IMR-90 (cell line): Measurements from ENCODE around the gene PKIG. TPM values are rescaled to one million over a fixed set of nuclear protein-coding genes. Genes with fewer than 3 reads are reported as not detected.

Source experiments
- ATAC-seq: fragments of 200-7000 bp; cut with Tn5 transposase; 2 replicates; pipeline ENCODE4 v1.9.1; 2020; ENCODE audit warnings: low read depth, mild to moderate bottlenecking, moderate library complexity
- BruUV-seq: library from RNA; stranded (reverse); fragments of 400-500 nt; replicated peaks from 2 replicates; lab custom pipeline; 2021; lab: Mats Ljungman, UMichigan
- CTCF ChIA-PET: fragments of 300-600 bp; formaldehyde crosslinking; extraction: SDS; loops from one replicate; lab custom pipeline; 2021; ENCODE audit warnings: antibody characterized with exemption; lab: Yijun Ruan, JAX
- POLR2A ChIA-PET: fragments of 300-600 bp; sonication (Branson Sonifier 250); formaldehyde crosslinking; loops from one replicate; lab custom pipeline; 2022; ENCODE audit warnings: antibody characterized with exemption; ENCODE audit not compliant: unreplicated experiment; lab: Charles Lee
- DNase-seq: peaks from one replicate; pipeline ENCODE4 v3.0.0; 2013
- H2AFZ ChIP-seq: replicated peaks from 2 replicates; pipeline ENCODE3; 2013; ENCODE audit warnings: low read length, mild to moderate bottlenecking; ENCODE audit not compliant: poor library complexity
- H2AK5ac ChIP-seq: 2 replicates; pipeline ENCODE4 v1.6.1; 2013; ENCODE audit warnings: low read depth, low read length, inconsistent platforms
- H2AK9ac ChIP-seq: replicated peaks from 2 replicates; pipeline ENCODE3; 2013; ENCODE audit warnings: mild to moderate bottlenecking, low read depth, low read length, moderate library complexity; ENCODE audit not compliant: poor library complexity
- H2BK120ac ChIP-seq: 2 replicates; pipeline ENCODE4 v1.6.1; 2013; ENCODE audit warnings: low read depth, low read length, inconsistent platforms
- H2BK15ac ChIP-seq: 3 replicates; pipeline ENCODE4 v1.6.1; 2013; ENCODE audit warnings: low read depth, low read length, inconsistent platforms
- H2BK20ac ChIP-seq: 2 replicates; pipeline ENCODE4 v1.6.1; 2013; ENCODE audit warnings: low read depth, mild to moderate bottlenecking, inconsistent platforms, low read length, moderate library complexity
- H2BK5ac ChIP-seq: 2 replicates; pipeline ENCODE4 v1.6.1; 2013; ENCODE audit warnings: mild to moderate bottlenecking, low read depth, low read length, inconsistent platforms; ENCODE audit not compliant: poor library complexity, severe bottlenecking
- H3K14ac ChIP-seq: replicated peaks from 2 replicates; pipeline ENCODE4 v1.6.1; 2013; ENCODE audit warnings: low read depth, low read length, inconsistent platforms
- H3K18ac ChIP-seq: 2 replicates; pipeline ENCODE4 v1.6.1; 2013; ENCODE audit warnings: low read depth, low read length, control low read depth
- H3K23ac ChIP-seq: 2 replicates; pipeline ENCODE4 v1.6.1; 2013; ENCODE audit warnings: low read depth, low read length, inconsistent platforms
- H3K27ac ChIP-seq: 2 replicates; pipeline ENCODE4 v1.5.1; 2013; ENCODE audit warnings: mild to moderate bottlenecking, control low read depth, low read length; ENCODE audit not compliant: insufficient read depth
- H3K27me3 ChIP-seq: 2 replicates; pipeline ENCODE4 v1.6.1; 2013; ENCODE audit warnings: low read length; ENCODE audit not compliant: control insufficient read depth, insufficient read depth
- H3K36me3 ChIP-seq: 2 replicates; pipeline ENCODE4 v1.6.1; 2013; ENCODE audit warnings: low read length, mixed read lengths; ENCODE audit not compliant: control insufficient read depth, insufficient read depth
- H3K4ac ChIP-seq: 2 replicates; pipeline ENCODE4 v1.6.1; 2013; ENCODE audit warnings: low read depth, low read length, inconsistent platforms
- H3K4me1 ChIP-seq: 2 replicates; pipeline ENCODE4 v1.6.1; 2013; ENCODE audit warnings: low read length, mixed read lengths; ENCODE audit not compliant: control insufficient read depth, insufficient read depth
- H3K4me2 ChIP-seq: 2 replicates; pipeline ENCODE4 v1.6.1; 2013; ENCODE audit warnings: low read depth, mild to moderate bottlenecking, control low read depth, low read length, moderate library complexity
- H3K4me3 ChIP-seq: 2 replicates; pipeline ENCODE4 v1.5.1; 2013; ENCODE audit warnings: low read depth, mild to moderate bottlenecking, control low read depth, low read length, moderate library complexity; ENCODE audit not compliant: insufficient read depth
- H3K56ac ChIP-seq: 2 replicates; pipeline ENCODE4 v1.6.1; 2013; ENCODE audit warnings: low read length, inconsistent platforms; ENCODE audit not compliant: insufficient read depth; ENCODE audit errors: extremely low read depth
- H3K79me1 ChIP-seq, 2 experiments: 2 replicates each; pipeline ENCODE4 v1.6.1; 2013; ENCODE audit warnings: low read length in 2 of 2, inconsistent platforms in 1 of 2, low read depth in 1 of 2
- H3K9ac ChIP-seq: 2 replicates; pipeline ENCODE4 v1.6.1; 2013; ENCODE audit warnings: low read depth, low read length, control low read depth
- H3K9me1 ChIP-seq: 2 replicates; pipeline ENCODE4 v1.6.1; 2013; ENCODE audit warnings: low read length, inconsistent platforms; ENCODE audit not compliant: insufficient read depth
- H3K9me3 ChIP-seq: 2 replicates; pipeline ENCODE4 v1.6.1; 2013; ENCODE audit warnings: low read length; ENCODE audit not compliant: control insufficient read depth, insufficient read depth
- H4K20me1 ChIP-seq: 2 replicates; pipeline ENCODE4 v1.6.1; 2013; ENCODE audit warnings: low read length, inconsistent platforms; ENCODE audit not compliant: insufficient read depth
- H4K5ac ChIP-seq: 2 replicates; pipeline ENCODE4 v1.6.1; 2013; ENCODE audit warnings: mild to moderate bottlenecking, low read depth, low read length, control low read depth
- H4K8ac ChIP-seq, 2 experiments: 2 replicates each; pipeline ENCODE4 v1.6.1; 2013; ENCODE audit warnings: low read depth in 2 of 2, low read length in 2 of 2, control low read depth in 1 of 2, inconsistent platforms in 1 of 2
- H4K91ac ChIP-seq: 2 replicates; pipeline ENCODE4 v1.6.1; 2013; ENCODE audit warnings: low read depth, low read length, inconsistent platforms; ENCODE audit not compliant: insufficient read depth
- BHLHE40 ChIP-seq: fragments of 150-350 bp; IDR thresholded peaks from 2 replicates; pipeline ENCODE4 v1.6.1; 2016; ENCODE audit warnings: mild to moderate bottlenecking, low read depth, low read length
- CEBPB ChIP-seq: IDR thresholded peaks from 2 replicates; pipeline ENCODE4 v1.6.1; 2012; ENCODE audit warnings: low read depth, low read length, improper control_type of control experiment
- CHD1 ChIP-seq: IDR thresholded peaks from 2 replicates; pipeline ENCODE4 v1.6.1; 2012; ENCODE audit warnings: low read depth, low read length, improper control_type of control experiment
- FOS ChIP-seq: fragments of 150-350 bp; IDR thresholded peaks from 2 replicates; pipeline ENCODE4 v1.6.1; 2016; ENCODE audit warnings: low read depth, low read length
- MAFK ChIP-seq: IDR thresholded peaks from 2 replicates; pipeline ENCODE4 v1.6.1; 2012; ENCODE audit warnings: low read depth, low read length, improper control_type of control experiment
- MAZ ChIP-seq: IDR thresholded peaks from 2 replicates; pipeline ENCODE4 v1.6.1; 2012; ENCODE audit warnings: low read depth, mild to moderate bottlenecking, low read length, improper control_type of control experiment, moderate library complexity, borderline replicate concordance
- MXI1 ChIP-seq: IDR thresholded peaks from 2 replicates; pipeline ENCODE4 v1.6.1; 2012; ENCODE audit warnings: low read depth, mild to moderate bottlenecking, low read length, moderate library complexity, borderline replicate concordance
- NFE2L2 ChIP-seq: fragments of 150-350 bp; IDR thresholded peaks from 2 replicates; pipeline ENCODE4 v1.6.1; 2016; ENCODE audit warnings: low read depth, mild to moderate bottlenecking, low read length
- POLR2A ChIP-seq: IDR thresholded peaks from 2 replicates; pipeline ENCODE4 v1.6.1; 2012; ENCODE audit warnings: mild to moderate bottlenecking, low read depth, low read length
- RAD21 ChIP-seq: IDR thresholded peaks from 2 replicates; pipeline ENCODE4 v1.6.1; 2012; ENCODE audit warnings: low read length, improper control_type of control experiment
- RCOR1 ChIP-seq: IDR thresholded peaks from 2 replicates; pipeline ENCODE4 v1.6.1; 2012; ENCODE audit warnings: mild to moderate bottlenecking, low read length, improper control_type of control experiment; ENCODE audit not compliant: insufficient replicate concordance
- RFX5 ChIP-seq: IDR thresholded peaks from 2 replicates; pipeline ENCODE4 v1.8.0; 2012; ENCODE audit warnings: low read depth, mild to moderate bottlenecking, low read length, moderate library complexity
- SMC3 ChIP-seq: fragments of 150-350 bp; IDR thresholded peaks from 2 replicates; pipeline ENCODE4 v1.6.1; 2016; ENCODE audit warnings: low read depth, mild to moderate bottlenecking, antibody characterized with exemption, low read length, moderate library complexity
- whole genome bisulfite sequencing, 2 experiments: methylation state at CpG; one replicate each; pipeline versions ENCODE4 v1.1.5 to v1.1.7; 2013; ENCODE audit warnings: missing lambda C conversion rate in 2 of 2; ENCODE audit not compliant: insufficient read length in 1 of 2; ENCODE audit errors: extremely low coverage in 2 of 2; 5-methylcytosine and 5-hydroxymethylcytosine counted together
- dilution Hi-C: fragments of 300-500 bp; cut with HindIII; formaldehyde crosslinking; loops from one replicate; pipeline ENCODE4 v1.14.3; 2018; ENCODE audit warnings: low sequenced_read_pairs; ENCODE audit not compliant: unreplicated experiment
- in situ Hi-C: fragments of 300-500 bp; cut with MboI; formaldehyde crosslinking; loops from 3 replicates; pipeline ENCODE4 v1.14.3; 2019; ENCODE audit warnings: low sequenced_read_pairs, inconsistent platforms, mixed read lengths
- intact Hi-C: fragments of 100-400 bp; cut with micrococcal nuclease; formaldehyde crosslinking; loops from 2 replicates; pipeline ENCODE4 v1.10.0; 2022
- polyA plus RNA-seq, 3 experiments: library from polyadenylated mRNA; depleted of rRNA; stranded (reverse); fragments of >200 nt; gene quantifications; 2 replicates each; pipeline ENCODE4 v1.2.3, GENCODE V29; 2012; ENCODE audit warnings: low replicate concordance in 1 of 3
- total RNA-seq: library from RNA; depleted of rRNA; stranded (reverse); fragments of >200 nt; gene quantifications from 2 replicates; pipeline ENCODE4 v1.2.3, GENCODE V29; 2012
- TF ChIP-seq, protein P1 (sequence below): fragments of 150-350 bp; IDR thresholded peaks from 2 replicates; pipeline ENCODE4 v1.6.1; 2016; ENCODE audit warnings: low read depth, mild to moderate bottlenecking, low read length, moderate library complexity, borderline replicate concordance
- TF ChIP-seq, protein P2 (sequence below): conservative IDR thresholded peaks from 2 replicates; pipeline ENCODE4 v1.5.1; 2012; ENCODE audit warnings: mild to moderate bottlenecking, low read depth, low read length, improper control_type of control experiment
- TF ChIP-seq, protein P3 (sequence below): fragments of 150-350 bp; IDR thresholded peaks from 2 replicates; pipeline ENCODE4 v1.6.1; 2017; ENCODE audit warnings: mild to moderate bottlenecking, antibody characterized with exemption, low read length, low read depth

Gene PKIG
- total and polyA plus RNA-seq, 2 of the 4 experiments (the other 2 are of a cell fraction), result 78.3 to 89.6 TPM

DNA sequence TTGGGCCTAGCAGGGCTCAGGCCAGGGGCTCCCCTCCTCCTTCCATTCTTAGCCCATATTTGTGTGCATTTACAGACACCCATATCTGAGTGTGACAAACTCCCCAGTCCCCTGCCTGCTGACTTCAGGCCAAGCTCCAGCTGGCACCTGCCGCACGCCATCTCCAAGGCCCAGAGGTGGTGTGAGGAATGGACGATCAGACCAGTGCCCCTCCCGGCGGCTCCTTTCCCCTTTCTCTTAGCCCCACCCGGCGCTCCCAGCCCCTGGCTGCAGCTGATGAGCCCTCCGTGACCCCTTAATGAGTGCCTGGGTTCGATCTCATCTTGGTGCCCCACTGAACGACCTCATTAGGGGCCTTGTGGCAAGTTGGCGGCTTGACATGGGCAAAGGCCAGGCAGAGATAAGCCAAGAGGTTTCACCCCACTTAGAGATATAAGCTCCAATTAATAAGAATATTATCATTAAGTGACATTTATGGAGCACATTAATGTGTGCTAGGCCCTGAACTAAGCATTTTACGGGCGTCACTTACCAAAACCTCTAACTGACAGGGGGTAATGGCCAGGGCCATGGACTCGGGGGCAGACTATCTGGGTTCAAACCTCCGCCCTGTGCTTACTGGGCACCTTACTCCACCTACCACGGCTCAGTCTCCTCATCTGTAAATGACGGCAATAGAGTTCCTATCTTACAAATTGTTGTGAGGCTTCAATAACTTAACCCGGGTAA is 51.7 kb downstream of the PKIG start:
- H2AK9ac ChIP-seq, result no peak overlapping the region
- no peak overlapping the region for H4K91ac ChIP-seq
- no peak overlapping the region for H3K56ac ChIP-seq
- intact Hi-C loops (no loop called here), in situ Hi-C loops (no loop called here), dilution Hi-C loops (no loop called here)
- H3K14ac ChIP-seq, result no peak overlapping the region
- H2AFZ ChIP-seq, result no peak overlapping the region
- H3K4me1 ChIP-seq, result no peaks in the 10 kb centered on the region
- H2BK15ac ChIP-seq, result no peak overlapping the region
- no peak overlapping the region for H3K27ac ChIP-seq
- H3K4ac ChIP-seq, result no peak overlapping the region
- no peak overlapping the region for H3K4me2 ChIP-seq
- TF ChIP-seq SMC3 (no peak), FOS (no peak), MAZ (no peak), RFX5 (no peak), CHD1 (no peak), POLR2A (no peak), RAD21 (no peak), CEBPB (no peak), BHLHE40 (no peak), RCOR1 (no peak), NFE2L2 (no peak), MAFK (no peak), MXI1 (no peak)
- TF ChIP-seq, protein P1, sequence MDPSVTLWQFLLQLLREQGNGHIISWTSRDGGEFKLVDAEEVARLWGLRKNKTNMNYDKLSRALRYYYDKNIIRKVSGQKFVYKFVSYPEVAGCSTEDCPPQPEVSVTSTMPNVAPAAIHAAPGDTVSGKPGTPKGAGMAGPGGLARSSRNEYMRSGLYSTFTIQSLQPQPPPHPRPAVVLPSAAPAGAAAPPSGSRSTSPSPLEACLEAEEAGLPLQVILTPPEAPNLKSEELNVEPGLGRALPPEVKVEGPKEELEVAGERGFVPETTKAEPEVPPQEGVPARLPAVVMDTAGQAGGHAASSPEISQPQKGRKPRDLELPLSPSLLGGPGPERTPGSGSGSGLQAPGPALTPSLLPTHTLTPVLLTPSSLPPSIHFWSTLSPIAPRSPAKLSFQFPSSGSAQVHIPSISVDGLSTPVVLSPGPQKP, result no peak
- TF ChIP-seq, protein P2, sequence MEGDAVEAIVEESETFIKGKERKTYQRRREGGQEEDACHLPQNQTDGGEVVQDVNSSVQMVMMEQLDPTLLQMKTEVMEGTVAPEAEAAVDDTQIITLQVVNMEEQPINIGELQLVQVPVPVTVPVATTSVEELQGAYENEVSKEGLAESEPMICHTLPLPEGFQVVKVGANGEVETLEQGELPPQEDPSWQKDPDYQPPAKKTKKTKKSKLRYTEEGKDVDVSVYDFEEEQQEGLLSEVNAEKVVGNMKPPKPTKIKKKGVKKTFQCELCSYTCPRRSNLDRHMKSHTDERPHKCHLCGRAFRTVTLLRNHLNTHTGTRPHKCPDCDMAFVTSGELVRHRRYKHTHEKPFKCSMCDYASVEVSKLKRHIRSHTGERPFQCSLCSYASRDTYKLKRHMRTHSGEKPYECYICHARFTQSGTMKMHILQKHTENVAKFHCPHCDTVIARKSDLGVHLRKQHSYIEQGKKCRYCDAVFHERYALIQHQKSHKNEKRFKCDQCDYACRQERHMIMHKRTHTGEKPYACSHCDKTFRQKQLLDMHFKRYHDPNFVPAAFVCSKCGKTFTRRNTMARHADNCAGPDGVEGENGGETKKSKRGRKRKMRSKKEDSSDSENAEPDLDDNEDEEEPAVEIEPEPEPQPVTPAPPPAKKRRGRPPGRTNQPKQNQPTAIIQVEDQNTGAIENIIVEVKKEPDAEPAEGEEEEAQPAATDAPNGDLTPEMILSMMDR, result no peak
- TF ChIP-seq, protein P3, sequence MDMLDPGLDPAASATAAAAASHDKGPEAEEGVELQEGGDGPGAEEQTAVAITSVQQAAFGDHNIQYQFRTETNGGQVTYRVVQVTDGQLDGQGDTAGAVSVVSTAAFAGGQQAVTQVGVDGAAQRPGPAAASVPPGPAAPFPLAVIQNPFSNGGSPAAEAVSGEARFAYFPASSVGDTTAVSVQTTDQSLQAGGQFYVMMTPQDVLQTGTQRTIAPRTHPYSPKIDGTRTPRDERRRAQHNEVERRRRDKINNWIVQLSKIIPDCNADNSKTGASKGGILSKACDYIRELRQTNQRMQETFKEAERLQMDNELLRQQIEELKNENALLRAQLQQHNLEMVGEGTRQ, result no peak
- no peak for ATAC-seq
- DNase-seq, result no peak
- no peak overlapping the region for H3K18ac ChIP-seq
- H3K4me3 ChIP-seq, result no peak overlapping the region
- no peaks in the 10 kb centered on the region for H3K9me3 ChIP-seq
- H2AK5ac ChIP-seq, result no peak overlapping the region
- H3K9me1 ChIP-seq, result no peaks in the 10 kb centered on the region
- ChIA-PET POLR2A (no interaction called here), CTCF (interaction anchor here (0.6 kb wide), 1 partner anchor 25 kb away, joined by 3 read pairs; no protein-coding TSS in a partner anchor)
- no peak overlapping the region for H2BK120ac ChIP-seq
- H4K20me1 ChIP-seq, result no peaks in the 10 kb centered on the region
- H3K9ac ChIP-seq, result no peak overlapping the region
- H2BK5ac ChIP-seq, result no peak overlapping the region
- no peak overlapping the region for H4K5ac ChIP-seq
- H3K36me3 ChIP-seq, result 0 out of 2 replicates have a peak, but pooled peaks cover 2% of the 10 kb centered on the region
- H3K79me1 ChIP-seq, result no peaks in the 10 kb centered on the region
- H4K8ac ChIP-seq, result no peak overlapping the region
- no peaks in the 10 kb centered on the region for H3K27me3 ChIP-seq
- H2BK20ac ChIP-seq, result no peak overlapping the region
- no peak overlapping the region for H3K23ac ChIP-seq
- WGBS, 2 experiments, result 60% methylated on average over 1 of the region's 18 CpGs; no CpG with 5 or more reads in 1 of the 2 experiments
- no TSS peak for BruUV-seq
